Vagina (tissue), 2 donors: ENCODE results near the gene HOXA6.
A peak's percentile ranks its signal among the peaks of the same experiment; 100 is the strongest.

Source experiments
- CTCF ChIP-seq, 3 experiments: fragments of 450-650 bp in 2 of 3; fragments of 200-600 bp in 1 of 3; sonication (generic) in 1 of 3; IDR thresholded peaks; one replicate each; pipeline ENCODE4 v1.5.1; 2017 to 2019; ENCODE audit warnings: antibody characterized with exemption in 3 of 3, mild to moderate bottlenecking in 2 of 3, moderate library complexity in 2 of 3
- POLR2AphosphoS5 ChIP-seq, 2 donors: sonication (generic); formaldehyde crosslinking; IDR thresholded peaks; one replicate each; pipeline ENCODE4 v1.9.0; 2017; ENCODE audit warnings: antibody characterized with exemption in 2 of 2, mild to moderate bottlenecking in 2 of 2, low read depth in 1 of 2; ENCODE audit not compliant: insufficient read depth in 1 of 2

GRCh38 chr7:27156508-27156898 lies 8.9 kb upstream of the HOXA6 start, which contains the start of gene HOXA7:
- peak; percentile 40 to 72 for TF ChIP-seq POLR2AphosphoS5 (IDR thresholded peaks at IDR 0.05; ENCODE audit: insufficient read depth in 1 of 2, low read depth in 1 of 2)
- no peak for TF ChIP-seq CTCF (IDR thresholded peaks at IDR 0.05)
